ENCODE results near the gene P2RX3.

Gene P2RX3

DNA sequence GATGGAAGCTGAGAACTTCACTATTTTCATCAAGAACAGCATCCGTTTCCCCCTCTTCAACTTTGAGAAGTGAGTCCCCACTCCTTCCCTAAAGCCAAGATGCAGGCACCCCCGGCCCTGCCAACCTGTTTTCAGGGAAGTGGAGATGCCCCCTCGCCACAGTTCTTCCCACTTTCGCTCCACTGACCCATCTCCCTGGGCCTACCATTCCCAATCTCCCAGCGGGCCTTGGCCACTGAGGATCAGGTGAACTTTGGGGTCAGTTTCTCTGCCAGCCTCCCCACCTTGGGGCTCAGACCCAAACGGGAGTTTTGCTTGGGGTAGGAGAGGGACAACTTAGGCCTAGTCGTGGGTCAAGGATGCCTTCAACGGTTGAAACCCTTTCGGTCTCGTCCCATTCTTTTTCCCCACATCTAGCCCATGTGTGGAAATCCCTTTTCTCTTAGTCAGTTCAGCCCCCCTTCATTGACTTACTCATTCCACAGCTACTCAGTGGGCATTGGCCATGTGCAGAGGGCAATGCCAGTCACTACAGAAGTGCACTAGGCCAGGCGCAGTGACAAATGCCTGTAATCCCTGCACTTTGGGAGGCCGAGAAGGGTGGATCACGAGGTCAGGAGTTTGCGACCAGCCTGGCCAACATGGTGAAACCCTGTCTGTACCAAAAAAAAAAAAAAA, 10.6 kb downstream of the P2RX3 start:
- no peak overlapping the region for H3K27ac ChIP-seq
- TF ChIP-seq CTCF (conservative IDR thresholded peaks at IDR 0.05) = no peak

DNA sequence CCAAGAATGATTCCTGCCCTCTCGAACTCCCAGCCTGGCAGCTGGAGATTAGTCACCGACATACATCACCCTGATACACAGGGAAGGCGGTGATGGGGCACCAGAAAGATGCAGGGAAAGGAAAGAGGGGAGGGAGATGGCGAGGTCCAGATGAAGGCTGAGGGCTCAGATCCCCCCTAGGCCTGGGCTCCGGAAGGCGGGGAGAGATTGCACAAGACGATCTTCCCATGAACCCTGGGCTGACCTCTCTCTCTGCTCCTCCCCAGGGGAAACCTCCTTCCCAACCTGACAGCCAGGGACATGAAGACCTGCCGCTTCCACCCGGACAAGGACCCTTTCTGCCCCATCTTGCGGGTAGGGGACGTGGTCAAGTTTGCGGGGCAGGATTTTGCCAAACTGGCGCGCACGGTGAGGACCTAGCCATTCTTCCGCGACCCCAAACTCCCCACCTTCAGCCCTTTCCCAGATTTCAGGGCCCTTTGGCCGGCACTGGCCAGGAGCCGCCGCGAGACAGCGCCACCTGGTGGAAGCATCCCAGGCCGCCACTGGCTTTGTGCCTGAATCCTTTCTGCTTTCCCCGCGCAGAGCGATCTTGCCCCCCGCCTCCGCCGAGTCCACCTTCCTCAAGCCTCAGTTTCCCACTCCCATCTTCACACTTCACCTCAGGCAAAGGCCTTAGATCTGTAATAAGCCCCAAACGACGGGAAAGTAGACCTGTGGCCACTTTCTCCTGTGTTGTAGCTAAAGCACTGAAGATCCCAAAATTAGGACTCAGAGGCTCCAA, 11.5 kb downstream of the P2RX3 start:
- peak; percentile 93 for TF ChIP-seq CTCF (conservative IDR thresholded peaks at IDR 0.05)

GRCh38 chr11:57353036-57353435, 14.9 kb downstream of the P2RX3 start:
- no peak overlapping the region for H3K27ac ChIP-seq
- TF ChIP-seq CTCF (conservative IDR thresholded peaks at IDR 0.05) = no peak

More for the DNA sequence above, 11.5 kb downstream of the P2RX3 start:
- H3K27ac ChIP-seq = no peak overlapping the region

DNA sequence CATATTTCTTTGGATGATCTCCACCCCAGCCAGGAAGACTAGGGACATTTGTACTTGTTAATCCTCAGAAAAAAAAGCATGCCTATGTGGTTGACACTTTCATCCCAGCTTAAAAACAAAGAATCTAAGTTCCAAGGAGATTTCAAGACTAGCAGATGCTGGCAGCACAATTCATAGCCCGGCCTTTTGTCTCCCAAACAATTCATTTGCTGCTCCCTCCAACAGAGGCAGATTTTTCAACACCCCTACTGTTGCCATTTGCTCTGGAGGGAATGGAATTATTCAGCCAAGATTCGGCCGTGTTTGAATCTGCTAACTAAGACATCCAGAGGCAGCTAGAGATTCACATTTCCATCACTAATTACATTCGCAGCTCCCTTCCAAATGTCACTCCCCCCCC, 15.3 kb downstream of the P2RX3 start:
- no peak for TF ChIP-seq CTCF (conservative IDR thresholded peaks at IDR 0.05)

GRCh38 chr11:57353852-57354251, 15.7 kb downstream of the P2RX3 start:
- no peak overlapping the region for H3K27ac ChIP-seq
- TF ChIP-seq CTCF (conservative IDR thresholded peaks at IDR 0.05) = no peak

More for the DNA sequence above, 15.3 kb downstream of the P2RX3 start:
- H3K27ac ChIP-seq = no peak overlapping the region

GRCh38 chr11:57354699-57355098, 16.5 kb downstream of the P2RX3 start:
- TF ChIP-seq CTCF (conservative IDR thresholded peaks at IDR 0.05) = no peak
- H3K27ac ChIP-seq = no peak overlapping the region

DNA sequence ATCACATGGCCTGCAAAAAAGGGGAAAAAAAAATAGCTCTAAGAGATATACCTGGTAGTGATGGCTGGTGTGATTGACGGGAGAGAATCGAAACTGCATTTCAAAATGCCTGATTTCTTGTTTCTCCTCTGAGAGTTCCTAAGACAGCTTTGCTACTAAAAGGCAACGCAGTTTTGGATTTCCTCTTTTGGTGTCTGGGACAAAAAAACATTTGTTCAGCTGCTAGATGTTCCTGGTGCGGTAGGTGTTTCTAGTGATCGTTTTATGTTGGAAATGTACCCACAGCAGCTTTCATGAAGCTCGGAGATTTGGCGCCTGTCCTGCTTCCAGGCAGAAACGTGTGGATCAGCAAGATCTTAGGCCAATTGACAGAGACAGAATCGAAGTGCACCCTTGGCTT, 18.1 kb downstream of the P2RX3 start:
- TF ChIP-seq CTCF (conservative IDR thresholded peaks at IDR 0.05) = no peak

More for the DNA sequence above, 18.1 kb downstream of the P2RX3 start:
- H3K27ac ChIP-seq = no peak overlapping the region

Data from VCaP (cell line).